PC-3 (cell line): ENCODE data around the gene ZXDC.

ENCODE experiments used
- EZH2phosphoT487 ChIP-seq: fragments of 300-600 bp; sonication (generic); IDR thresholded peaks from 2 replicates; pipeline ENCODE4 v1.6.1; 2018; ENCODE audit warnings: mild to moderate bottlenecking, antibody characterized with exemption, low read length, borderline replicate concordance
- TF ChIP-seq, protein P1 (sequence below): fragments of 300-600 bp; sonication (generic); conservative IDR thresholded peaks from 2 replicates; pipeline ENCODE4 v1.5.1; 2017; ENCODE audit warnings: antibody characterized with exemption, low read depth, mild to moderate bottlenecking, low read length

DNA sequence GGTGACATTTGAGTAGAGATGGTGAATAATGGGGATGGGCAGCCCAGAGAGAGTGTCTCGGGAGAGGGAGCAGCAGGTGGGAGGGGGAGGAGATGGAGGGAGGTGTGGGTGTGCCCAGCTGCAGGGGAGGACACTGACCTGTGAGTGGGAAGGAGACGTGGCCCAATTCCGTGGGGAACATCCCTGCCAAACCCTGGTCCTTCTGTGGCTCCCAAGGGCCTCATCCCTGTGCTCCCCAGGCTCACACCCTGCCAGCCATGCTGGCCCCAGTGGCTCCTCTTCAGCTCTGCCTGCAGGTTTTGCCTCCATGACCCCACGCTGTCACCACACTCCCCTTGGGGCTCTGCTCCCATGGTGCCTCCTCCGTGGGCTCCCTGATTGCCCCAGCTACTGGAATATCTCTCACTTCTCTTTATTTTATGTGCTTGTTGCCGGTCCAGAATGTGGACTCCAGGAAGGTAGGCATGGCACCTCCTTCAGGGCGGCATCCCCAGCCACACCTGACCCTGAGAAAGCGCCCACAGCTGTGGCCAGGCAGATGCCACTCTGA, 74.0 kb downstream of the ZXDC start:
- TF ChIP-seq EZH2phosphoT487 = no peak
- TF ChIP-seq, protein P1, sequence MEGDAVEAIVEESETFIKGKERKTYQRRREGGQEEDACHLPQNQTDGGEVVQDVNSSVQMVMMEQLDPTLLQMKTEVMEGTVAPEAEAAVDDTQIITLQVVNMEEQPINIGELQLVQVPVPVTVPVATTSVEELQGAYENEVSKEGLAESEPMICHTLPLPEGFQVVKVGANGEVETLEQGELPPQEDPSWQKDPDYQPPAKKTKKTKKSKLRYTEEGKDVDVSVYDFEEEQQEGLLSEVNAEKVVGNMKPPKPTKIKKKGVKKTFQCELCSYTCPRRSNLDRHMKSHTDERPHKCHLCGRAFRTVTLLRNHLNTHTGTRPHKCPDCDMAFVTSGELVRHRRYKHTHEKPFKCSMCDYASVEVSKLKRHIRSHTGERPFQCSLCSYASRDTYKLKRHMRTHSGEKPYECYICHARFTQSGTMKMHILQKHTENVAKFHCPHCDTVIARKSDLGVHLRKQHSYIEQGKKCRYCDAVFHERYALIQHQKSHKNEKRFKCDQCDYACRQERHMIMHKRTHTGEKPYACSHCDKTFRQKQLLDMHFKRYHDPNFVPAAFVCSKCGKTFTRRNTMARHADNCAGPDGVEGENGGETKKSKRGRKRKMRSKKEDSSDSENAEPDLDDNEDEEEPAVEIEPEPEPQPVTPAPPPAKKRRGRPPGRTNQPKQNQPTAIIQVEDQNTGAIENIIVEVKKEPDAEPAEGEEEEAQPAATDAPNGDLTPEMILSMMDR = no peak
